Suppressor macrophage treated with lipopolysaccharide for 4 hours (primary cell): ENCODE results near the gene TIMM13.
"Not testable (repeated sequence)": the region's sequence is repeated elsewhere in the genome, so short reads cannot be mapped to it uniquely, and the experiment has no call there.

Experiments used
- DNase-seq: peaks from one replicate; pipeline ENCODE4 v3.0.0-alpha.2; 2020

Gene TIMM13

GRCh38 chr19:2427429-2428320, at the start of gene TIMM13:
TSS of gene TIMM13 (minus strand) at chr19:2427586. CDS start at chr19:2427533, 53 bp downstream.
- peak; percentile 99 for DNase-seq

- peak; percentile 86 for DNase-seq
Observed at GRCh38 chr19:2476451-2477140, 49.2 kb upstream of the TIMM13 start.

DNA sequence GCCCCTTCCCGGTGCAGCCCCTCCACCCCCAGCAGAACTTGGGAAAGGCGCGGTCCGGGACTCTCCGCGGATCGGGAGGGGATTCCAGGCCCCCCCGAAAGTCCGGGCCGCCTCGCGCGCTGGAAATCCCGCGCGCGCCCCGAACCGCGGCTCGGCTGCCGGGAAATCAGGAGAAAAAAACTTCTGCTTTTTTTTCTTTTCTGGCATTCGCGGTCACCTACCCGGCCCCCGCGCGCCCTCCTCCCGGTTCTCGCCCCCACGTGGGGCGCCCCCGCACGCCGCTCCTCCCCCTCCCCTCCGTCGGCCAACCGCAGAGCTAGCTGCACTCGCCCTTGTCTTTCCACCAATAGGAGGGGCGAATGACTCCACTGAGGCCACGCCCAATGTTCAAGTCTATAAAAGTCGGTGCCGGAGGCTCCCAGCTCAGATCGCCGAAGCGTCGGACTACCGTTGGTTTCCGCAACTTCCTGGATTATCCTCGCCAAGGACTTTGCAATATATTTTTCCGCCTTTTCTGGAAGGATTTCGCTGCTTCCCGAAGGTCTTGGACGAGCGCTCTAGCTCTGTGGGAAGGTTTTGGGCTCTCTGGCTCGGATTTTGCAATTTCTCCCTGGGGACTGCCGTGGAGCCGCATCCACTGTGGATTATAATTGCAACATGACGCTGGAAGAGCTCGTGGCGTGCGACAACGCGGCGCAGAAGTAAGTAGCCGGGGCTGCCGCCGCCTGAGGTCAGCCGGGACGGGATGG, 48.5 kb upstream of the TIMM13 start, which contains the start of gene GADD45B:
GADD45B (plus strand) TSS at position 426 of the 749 bp plus-strand sequence; CDS start at position 658, 232 bp downstream.
- DNase-seq: peak; percentile 100

GRCh38 chr19:2475018-2475701, 47.8 kb upstream of the TIMM13 start:
- peak; percentile 73 for DNase-seq

GRCh38 chr19:2474232-2475017, 47.0 kb upstream of the TIMM13 start:
- DNase-seq: peak; percentile 98

GRCh38 chr19:2469915-2470200, 42.5 kb upstream of the TIMM13 start:
- DNase-seq: not testable (repeated sequence)

DNA sequence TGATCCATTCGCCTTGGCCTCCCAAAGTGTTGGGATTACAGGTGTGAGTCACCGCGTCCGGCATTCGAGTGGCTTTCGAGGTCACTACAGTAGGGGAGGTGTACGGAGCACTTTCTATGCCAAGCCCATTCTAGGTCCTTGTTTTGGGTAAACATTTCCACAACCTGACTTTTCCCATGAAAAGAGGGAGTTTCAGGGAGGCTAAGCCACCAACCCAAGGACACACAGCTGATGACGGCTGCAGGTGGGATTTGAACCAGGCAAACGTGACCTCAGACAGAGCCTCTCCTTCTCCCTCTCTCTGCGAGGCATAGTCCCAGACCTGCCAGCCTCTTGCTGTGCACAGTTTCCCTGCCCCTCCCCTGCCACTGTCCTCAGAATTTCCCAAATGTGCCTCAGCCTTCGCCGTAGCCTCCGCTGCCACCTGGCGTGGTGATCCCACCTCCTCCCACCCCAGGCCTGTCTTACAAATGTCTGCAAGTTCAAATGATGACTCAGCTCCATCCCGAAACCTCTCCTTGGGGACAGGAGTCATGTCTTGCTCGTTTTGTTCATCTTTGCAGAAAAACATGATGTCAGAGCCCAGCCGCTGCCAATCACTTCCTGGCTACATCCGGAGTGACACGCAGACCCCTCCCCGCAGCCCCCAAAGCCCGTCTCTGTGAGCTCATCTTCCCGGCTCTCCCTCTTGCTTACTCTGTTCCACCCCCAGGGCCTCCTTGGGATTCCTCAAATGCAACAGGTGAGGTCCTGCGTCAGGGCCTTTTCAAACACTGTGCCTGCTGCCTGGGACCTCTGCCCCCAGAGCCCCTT, 41.9 kb upstream of the TIMM13 start:
- peak; percentile 57 for DNase-seq

DNA sequence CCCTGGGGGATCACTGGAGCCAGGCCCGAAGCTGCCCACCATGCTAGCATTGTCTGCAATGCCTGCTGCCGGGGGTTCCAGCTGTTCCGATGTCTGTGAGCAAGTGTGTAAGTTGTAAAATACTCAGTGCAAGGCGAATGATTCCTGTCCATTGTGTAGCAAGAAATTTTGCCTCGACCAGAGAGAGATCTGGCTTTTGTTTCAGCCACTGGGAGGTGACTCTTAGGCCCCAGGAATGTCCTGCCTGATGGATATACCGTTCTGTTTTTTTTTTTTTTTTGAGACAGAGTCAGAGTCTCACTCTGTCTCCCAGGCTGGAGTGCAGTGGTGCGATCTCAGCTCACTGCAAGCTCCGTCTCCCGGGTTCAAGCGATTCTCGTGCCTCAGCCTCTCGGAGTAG, 41.2 kb upstream of the TIMM13 start:
- no peak for DNase-seq

GRCh38 chr19:2464389-2464788, 37.0 kb upstream of the TIMM13 start:
- DNase-seq: no peak

GRCh38 chr19:2463694-2464093, 36.3 kb upstream of the TIMM13 start:
- DNase-seq: not testable (repeated sequence)

- DNase-seq: no peak
Observed at GRCh38 chr19:2462635-2463421, 35.4 kb upstream of the TIMM13 start.

GRCh38 chr19:2461751-2462634, 34.6 kb upstream of the TIMM13 start:
- peak; percentile 53 for DNase-seq

DNA sequence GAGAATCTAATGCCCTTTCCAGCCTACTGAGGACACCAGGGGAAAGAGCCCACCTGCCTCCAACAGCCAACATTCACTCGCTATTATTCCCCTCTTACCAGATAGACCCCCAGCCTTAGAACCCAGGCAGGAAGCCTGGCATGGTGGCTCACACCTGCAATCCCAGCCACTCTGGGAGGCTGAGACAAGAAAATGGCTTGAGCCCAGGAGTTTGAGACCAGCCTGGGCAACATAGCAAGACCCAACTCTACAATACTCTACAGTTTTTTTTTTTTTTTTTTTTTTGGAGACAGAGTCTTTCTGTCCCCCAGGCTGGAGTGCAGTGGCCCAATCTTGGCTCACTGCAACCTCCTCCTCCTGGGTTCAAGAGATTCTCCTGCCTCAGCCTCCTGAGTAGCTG, 32.9 kb upstream of the TIMM13 start:
- no peak for DNase-seq

- not testable (repeated sequence) for DNase-seq
Observed at GRCh38 chr19:2458776-2459175, 31.4 kb upstream of the TIMM13 start.

- DNase-seq: no peak
Observed at GRCh38 chr19:2458054-2458453, 30.7 kb upstream of the TIMM13 start.

- no peak for DNase-seq
Observed at GRCh38 chr19:2457394-2458037, 30.1 kb upstream of the TIMM13 start.

DNA sequence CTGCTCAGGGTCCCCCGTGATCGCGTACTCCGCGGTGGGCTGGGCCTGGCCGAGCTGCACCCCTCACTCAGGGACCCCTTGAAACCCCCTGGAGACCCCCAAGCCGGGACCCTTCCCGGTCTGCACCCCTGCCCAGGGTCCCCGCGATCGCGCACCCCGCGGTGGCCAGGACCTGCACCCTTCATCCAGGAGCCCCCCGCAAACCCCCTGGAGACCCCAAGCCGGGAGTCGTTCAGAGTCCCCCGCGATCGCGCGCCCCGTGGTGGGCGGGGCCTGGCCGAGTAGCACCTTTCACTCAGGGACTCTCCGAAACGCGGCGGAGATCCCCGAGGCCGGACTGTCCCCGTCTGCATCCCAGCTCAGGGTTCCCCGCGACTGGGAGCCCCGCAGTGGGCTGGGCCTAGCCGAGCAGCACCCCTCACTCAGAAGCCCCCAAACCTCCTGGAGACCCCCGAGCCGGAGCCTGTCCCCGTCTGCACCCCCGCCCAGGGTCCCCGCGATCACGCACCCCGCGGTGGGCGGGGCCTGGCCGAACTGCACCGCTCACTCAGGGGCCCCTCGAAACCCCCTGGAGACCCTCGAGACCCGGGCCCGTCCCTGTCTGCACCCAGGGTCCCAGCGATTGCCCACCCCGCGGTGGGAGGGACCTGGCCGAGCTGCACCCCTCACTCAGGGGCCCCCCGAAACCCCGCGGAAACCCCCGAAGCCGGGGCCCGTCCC, 28.6 kb upstream of the TIMM13 start:
- DNase-seq: peak; percentile 30
